HEK293 (cell line): ENCODE data around the gene ANKRD9.

Experiments used
- CTCF ChIA-PET: fragments of 350-600 bp; formaldehyde crosslinking; extraction: SDS; loops from one replicate; lab custom pipeline; 2021; ENCODE audit warnings: antibody characterized with exemption; lab: Yijun Ruan, JAX
- POLR2A ChIA-PET: fragments of 300-600 bp; formaldehyde crosslinking; extraction: SDS; loops from one replicate; lab custom pipeline; 2020; ENCODE audit warnings: antibody characterized with exemption, inconsistent platforms; lab: Yijun Ruan, JAX
- H3K27ac ChIP-seq: fragments of 200-500 bp; sonication (Bioruptor generic); 2 replicates; pipeline ENCODE4 v1.5.1; 2014; ENCODE audit warnings: low read depth, low read length, control low read depth, inconsistent platforms; ENCODE audit errors: extremely low read depth
- H3K36me3 ChIP-seq, 2 experiments: fragments of 200-500 bp in 1 of 2; sonication (Bioruptor generic) in 1 of 2; 1 replicate in 1 of 2; 2 replicates in 1 of 2; pipeline ENCODE4 v1.5.1; 2014 to 2017; ENCODE audit warnings: inconsistent platforms in 2 of 2, low read length in 2 of 2; ENCODE audit not compliant: control insufficient read depth in 2 of 2, insufficient read depth in 1 of 2
- H3K4me1 ChIP-seq: fragments of 200-500 bp; sonication (Bioruptor generic); 2 replicates; pipeline ENCODE4 v1.5.1; 2014; ENCODE audit warnings: mild to moderate bottlenecking, low read length, inconsistent platforms; ENCODE audit not compliant: control insufficient read depth, insufficient read depth
- H3K4me3 ChIP-seq: 2 replicates; pipeline ENCODE4 v1.5.1; 2011; ENCODE audit warnings: low read depth, mild to moderate bottlenecking, control low read depth, low read length, moderate library complexity
- H3K9me3 ChIP-seq: fragments of 200-500 bp; sonication (Bioruptor generic); 2 replicates; pipeline ENCODE4 v1.5.1; 2014; ENCODE audit warnings: low read depth, low read length, inconsistent platforms; ENCODE audit not compliant: control insufficient read depth, insufficient read depth
- EGR2 ChIP-seq: fragments of 450-650 bp; formaldehyde crosslinking; IDR thresholded peaks from 2 replicates; pipeline ENCODE4 v1.5.1; 2016; ENCODE audit warnings: low read depth, missing biosample characterization, missing genetic modification characterization
- GLIS2 ChIP-seq: fragments of 450-650 bp; formaldehyde crosslinking; IDR thresholded peaks from 2 replicates; pipeline ENCODE4 v1.5.1; 2016; ENCODE audit warnings: missing biosample characterization, missing genetic modification characterization
- SCRT1 ChIP-seq: fragments of 450-650 bp; formaldehyde crosslinking; IDR thresholded peaks from 2 replicates; pipeline ENCODE4 v1.5.1; 2016; ENCODE audit warnings: missing biosample characterization, missing genetic modification characterization, borderline replicate concordance
- SCRT2 ChIP-seq: fragments of 450-650 bp; formaldehyde crosslinking; IDR thresholded peaks from 2 replicates; pipeline ENCODE4 v1.5.1; 2016; ENCODE audit warnings: missing biosample characterization, missing genetic modification characterization
- YY2 ChIP-seq: fragments of 450-650 bp; formaldehyde crosslinking; IDR thresholded peaks from 2 replicates; pipeline ENCODE4 v1.5.1; 2016; ENCODE audit warnings: missing biosample characterization, missing genetic modification characterization
- ZBTB17 ChIP-seq: fragments of 450-650 bp; formaldehyde crosslinking; IDR thresholded peaks from 2 replicates; pipeline ENCODE4 v1.5.1; 2016; ENCODE audit warnings: missing biosample characterization, missing genetic modification characterization
- ZBTB21 ChIP-seq: fragments of 450-650 bp; formaldehyde crosslinking; IDR thresholded peaks from 2 replicates; pipeline ENCODE4 v1.5.1; 2017; ENCODE audit warnings: missing biosample characterization, missing genetic modification characterization
- ZBTB6 ChIP-seq: fragments of 450-650 bp; formaldehyde crosslinking; IDR thresholded peaks from 2 replicates; pipeline ENCODE4 v1.5.1; 2017; ENCODE audit warnings: missing biosample characterization, missing genetic modification characterization
- ZEB2 ChIP-seq: fragments of 450-650 bp; formaldehyde crosslinking; IDR thresholded peaks from 2 replicates; pipeline ENCODE4 v1.5.1; 2016; ENCODE audit warnings: missing biosample characterization, missing genetic modification characterization
- ZNF133 ChIP-seq: fragments of 450-650 bp; formaldehyde crosslinking; IDR thresholded peaks from 2 replicates; pipeline ENCODE4 v1.5.1; 2016; ENCODE audit warnings: missing biosample characterization, missing genetic modification characterization
- ZNF211 ChIP-seq: fragments of 450-650 bp; formaldehyde crosslinking; IDR thresholded peaks from 2 replicates; pipeline ENCODE4 v1.5.1; 2016; ENCODE audit warnings: low read depth, missing biosample characterization, missing genetic modification characterization
- ZNF24 ChIP-seq: fragments of 450-650 bp; formaldehyde crosslinking; IDR thresholded peaks from 2 replicates; pipeline ENCODE4 v1.5.1; 2016; ENCODE audit warnings: missing biosample characterization, missing genetic modification characterization
- ZNF266 ChIP-seq: fragments of 450-650 bp; formaldehyde crosslinking; IDR thresholded peaks from 2 replicates; pipeline ENCODE4 v1.5.1; 2016; ENCODE audit warnings: missing biosample characterization, missing genetic modification characterization, low read depth
- ZNF362 ChIP-seq: fragments of 450-650 bp; formaldehyde crosslinking; IDR thresholded peaks from 2 replicates; pipeline ENCODE4 v1.5.1; 2016; ENCODE audit warnings: missing biosample characterization, missing genetic modification characterization
- ZNF366 ChIP-seq: fragments of 450-650 bp; formaldehyde crosslinking; conservative IDR thresholded peaks from 2 replicates; pipeline ENCODE4 v1.5.1; 2016; ENCODE audit warnings: missing biosample characterization, missing genetic modification characterization
- ZNF416 ChIP-seq: fragments of 450-650 bp; formaldehyde crosslinking; IDR thresholded peaks from 2 replicates; pipeline ENCODE4 v1.5.1; 2016; ENCODE audit warnings: missing biosample characterization, missing genetic modification characterization
- ZNF433 ChIP-seq: fragments of 450-650 bp; formaldehyde crosslinking; IDR thresholded peaks from 2 replicates; pipeline ENCODE4 v1.5.1; 2016; ENCODE audit warnings: missing biosample characterization, missing genetic modification characterization, low read depth
- ZNF514 ChIP-seq: fragments of 450-650 bp; formaldehyde crosslinking; IDR thresholded peaks from 2 replicates; pipeline ENCODE4 v1.5.1; 2016; ENCODE audit warnings: missing biosample characterization, missing genetic modification characterization
- ZNF580 ChIP-seq: fragments of 450-650 bp; formaldehyde crosslinking; IDR thresholded peaks from 2 replicates; pipeline ENCODE4 v1.5.1; 2016; ENCODE audit warnings: missing biosample characterization, missing genetic modification characterization
- ZNF654 ChIP-seq: fragments of 450-650 bp; formaldehyde crosslinking; IDR thresholded peaks from 2 replicates; pipeline ENCODE4 v1.5.1; 2016; ENCODE audit warnings: low read depth, missing biosample characterization, missing genetic modification characterization
- ZNF664 ChIP-seq: fragments of 450-650 bp; formaldehyde crosslinking; IDR thresholded peaks from 2 replicates; pipeline ENCODE4 v1.5.1; 2016; ENCODE audit warnings: missing biosample characterization, missing genetic modification characterization
- ZNF768 ChIP-seq: fragments of 450-650 bp; formaldehyde crosslinking; IDR thresholded peaks from 2 replicates; pipeline ENCODE4 v1.5.1; 2018; ENCODE audit warnings: missing biosample characterization, mild to moderate bottlenecking, missing genetic modification characterization

Gene ANKRD9

GRCh38 chr14:102500713-102501112 lies 8.9 kb downstream of the ANKRD9 start:
- POLR2A ChIA-PET = interaction anchor here (0.6 kb wide), 1 partner anchor 33 kb away, joined by 3 read pairs; no protein-coding TSS in a partner anchor

GRCh38 chr14:102500158-102500662 lies 9.4 kb downstream of the ANKRD9 start:
- H3K36me3 ChIP-seq = peaks cover 0 to 38% of the 10 kb centered on the region in 2 experiments; a peak in 1 of 3 replicates
- H3K4me3 ChIP-seq = no peak overlapping the region
- H3K27ac ChIP-seq = no peak overlapping the region
- TF ChIP-seq ZNF416 (tag by site-specific recombination) (no peak), ZNF266 (tag by site-specific recombination) (no peak), SCRT2 (tag by site-specific recombination) (no peak), GLIS2 (no peak), ZNF514 (tag by site-specific recombination) (no peak), ZNF133 (tag by site-specific recombination) (no peak), SCRT1 (tag by site-specific recombination) (no peak), ZEB2 (tag by site-specific recombination) (no peak), ZNF433 (tag by site-specific recombination) (no peak), YY2 (tag by site-specific recombination) (no peak), ZBTB17 (tag by site-specific recombination) (no peak), ZNF580 (tag by site-specific recombination) (no peak), ZNF362 (tag by site-specific recombination) (no peak), ZNF211 (tag by site-specific recombination) (no peak), EGR2 (no peak), ZBTB6 (tag by site-specific recombination) (no peak), ZNF654 (tag by site-specific recombination) (no peak), ZNF664 (tag by site-specific recombination) (no peak), ZNF24 (tag by site-specific recombination) (no peak)
- POLR2A ChIA-PET = interaction anchor here (0.6 kb wide), 1 partner anchor 33 kb away, joined by 3 read pairs; no protein-coding TSS in a partner anchor
- no peaks in the 10 kb centered on the region for H3K9me3 ChIP-seq
- H3K4me1 ChIP-seq = no peaks in the 10 kb centered on the region
- CTCF ChIA-PET = interaction anchor here (0.8 kb wide), 1 partner anchor 46 kb away, joined by 4 read pairs; no protein-coding TSS in a partner anchor

More at GRCh38 chr14:102500713-102501112, 8.9 kb downstream of the ANKRD9 start:
- no peak overlapping the region for H3K4me3 ChIP-seq
- peak; percentile 54; the same call in 1 of the 2 replicates for TF ChIP-seq ZNF768
- TF ChIP-seq ZNF366 (tag by site-specific recombination) = no peak
- TF ChIP-seq ZBTB21 (tag by site-specific recombination) = no peak
- H3K9me3 ChIP-seq = no peaks in the 10 kb centered on the region
- no peak overlapping the region for H3K27ac ChIP-seq
- no peaks in the 10 kb centered on the region for H3K4me1 ChIP-seq
- CTCF ChIA-PET = interaction anchor here (0.8 kb wide), 1 partner anchor 46 kb away, joined by 4 read pairs; no protein-coding TSS in a partner anchor
- H3K36me3 ChIP-seq = peaks cover 0 to 43% of the 10 kb centered on the region in 2 experiments; a peak in 1 of 3 replicates
